ENCODE measurements around the gene SYCP2L.
"Not testable (repeated sequence)": the region's sequence is repeated elsewhere in the genome, so short reads cannot be mapped to it uniquely, and the experiment has no call there.

Gene SYCP2L

DNA sequence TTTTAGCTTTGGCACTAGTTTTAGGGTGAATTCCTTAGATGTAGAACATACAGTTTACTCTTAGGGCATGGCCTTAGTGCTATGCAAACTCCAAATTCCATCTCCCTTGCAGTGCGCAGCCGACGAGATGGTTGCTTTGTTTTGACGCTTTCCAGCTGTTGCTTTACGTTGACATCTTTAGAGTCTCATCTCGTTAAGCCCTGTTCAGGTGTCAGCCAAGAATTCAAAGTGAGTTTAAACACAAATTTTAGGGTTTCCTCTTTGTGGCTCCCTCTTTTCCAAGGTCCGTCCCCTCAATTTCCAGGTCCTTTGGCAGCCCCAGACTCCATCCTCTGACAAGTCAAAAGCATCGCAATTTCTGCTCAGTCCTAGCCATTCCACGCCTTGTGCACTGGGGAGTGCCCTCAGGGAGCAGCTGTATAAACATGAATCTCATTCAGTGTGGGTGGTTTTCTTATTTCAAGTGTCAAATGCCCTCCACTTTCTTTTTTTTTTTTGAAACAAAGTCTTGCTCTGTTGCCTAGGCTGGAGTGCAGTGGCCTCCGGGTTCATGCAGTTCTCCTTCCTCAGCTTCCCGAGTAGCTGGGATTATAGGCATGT lies 34.4 kb upstream of the SYCP2L start:
- Histone ChIP-seq H2AFZ (ENCODE audit: insufficient read depth, low read length, poor library complexity) (no peak overlapping the region), H3K9ac (ENCODE audit: low read length) (no peak overlapping the region), H3K4me3 (ENCODE audit: low read depth, low read length) (no peak overlapping the region), H2BK12ac (ENCODE audit: low read length) (no peak overlapping the region), H4K12ac (ENCODE audit: low read depth, low read length) (no peak overlapping the region), H3K79me1 (ENCODE audit: low read length) (no peaks in the 10 kb centered on the region), H3K14ac (ENCODE audit: low read length) (no peak overlapping the region), H4K8ac (ENCODE audit: low read depth, low read length) (no peak overlapping the region), H2BK5ac (ENCODE audit: low read depth, low read length, poor library complexity) (no peak overlapping the region), H2BK120ac (ENCODE audit: insufficient read depth, low read length, poor library complexity) (no peak overlapping the region), H2AK5ac (ENCODE audit: low read length) (no peak overlapping the region), H3K79me2 (ENCODE audit: control insufficient read depth, insufficient read depth, low read length, poor library complexity) (no peaks in the 10 kb centered on the region), H3K4me1 (ENCODE audit: control insufficient read depth in 1 of 2, insufficient read depth in 2 of 2, low read length in 2 of 2) (peaks cover 0 to 3% of the 10 kb centered on the region in 2 experiments), H3K9me3 (ENCODE audit: insufficient read depth, low read depth, low read length) (peaks cover 4% of the 10 kb centered on the region), H3K36me3 (ENCODE audit: control insufficient read depth in 1 of 2, insufficient read depth in 2 of 2, low read length in 2 of 2) (no peaks in the 10 kb centered on the region), H3K27ac (ENCODE audit: low read depth, low read length) (no peak overlapping the region), H3K23ac (ENCODE audit: low read length) (no peak overlapping the region), H3K4ac (ENCODE audit: low read depth, low read length) (no peak overlapping the region), H3K4me2 (ENCODE audit: low read length) (no peak overlapping the region), H4K91ac (ENCODE audit: low read depth, low read length) (no peak overlapping the region), H3K27me3 (ENCODE audit: insufficient read depth, low read length) (no peaks in the 10 kb centered on the region), H3K18ac (ENCODE audit: low read length) (no peak overlapping the region)
- DNase-seq = no peak
- WGBS (ENCODE audit: extremely low coverage, insufficient coverage, insufficient read length) = no CpG with 5 or more reads among the region's 11 CpGs

GRCh38 chr6:10853849-10854300 lies 33.0 kb upstream of the SYCP2L start:
- not testable (repeated sequence) for H3K4me1 ChIP-seq (ENCODE audit: control insufficient read depth in 1 of 2, insufficient read depth in 2 of 2, low read length in 2 of 2); DNase-seq; H3K4me2 ChIP-seq (ENCODE audit: low read length); H2AFZ ChIP-seq (ENCODE audit: insufficient read depth, low read length, poor library complexity); H2BK120ac ChIP-seq (ENCODE audit: insufficient read depth, low read length, poor library complexity); H4K12ac ChIP-seq (ENCODE audit: low read depth, low read length); H3K79me1 ChIP-seq (ENCODE audit: low read length); H3K9me3 ChIP-seq (ENCODE audit: insufficient read depth, low read depth, low read length); H4K91ac ChIP-seq (ENCODE audit: low read depth, low read length); H3K27me3 ChIP-seq (ENCODE audit: insufficient read depth, low read length); H3K9ac ChIP-seq (ENCODE audit: low read length); H2BK5ac ChIP-seq (ENCODE audit: low read depth, low read length, poor library complexity); H3K27ac ChIP-seq (ENCODE audit: low read depth, low read length); H4K8ac ChIP-seq (ENCODE audit: low read depth, low read length); H2BK12ac ChIP-seq (ENCODE audit: low read length); H3K79me2 ChIP-seq (ENCODE audit: control insufficient read depth, insufficient read depth, low read length, poor library complexity); H3K18ac ChIP-seq (ENCODE audit: low read length); H3K23ac ChIP-seq (ENCODE audit: low read length); H3K4me3 ChIP-seq (ENCODE audit: low read depth, low read length); H2AK5ac ChIP-seq (ENCODE audit: low read length); H3K36me3 ChIP-seq (ENCODE audit: control insufficient read depth in 1 of 2, insufficient read depth in 2 of 2, low read length in 2 of 2); H3K4ac ChIP-seq (ENCODE audit: low read depth, low read length); H3K14ac ChIP-seq (ENCODE audit: low read length)
- WGBS (ENCODE audit: extremely low coverage, insufficient coverage, insufficient read length) = no CpG with 5 or more reads among the region's 6 CpGs

DNA sequence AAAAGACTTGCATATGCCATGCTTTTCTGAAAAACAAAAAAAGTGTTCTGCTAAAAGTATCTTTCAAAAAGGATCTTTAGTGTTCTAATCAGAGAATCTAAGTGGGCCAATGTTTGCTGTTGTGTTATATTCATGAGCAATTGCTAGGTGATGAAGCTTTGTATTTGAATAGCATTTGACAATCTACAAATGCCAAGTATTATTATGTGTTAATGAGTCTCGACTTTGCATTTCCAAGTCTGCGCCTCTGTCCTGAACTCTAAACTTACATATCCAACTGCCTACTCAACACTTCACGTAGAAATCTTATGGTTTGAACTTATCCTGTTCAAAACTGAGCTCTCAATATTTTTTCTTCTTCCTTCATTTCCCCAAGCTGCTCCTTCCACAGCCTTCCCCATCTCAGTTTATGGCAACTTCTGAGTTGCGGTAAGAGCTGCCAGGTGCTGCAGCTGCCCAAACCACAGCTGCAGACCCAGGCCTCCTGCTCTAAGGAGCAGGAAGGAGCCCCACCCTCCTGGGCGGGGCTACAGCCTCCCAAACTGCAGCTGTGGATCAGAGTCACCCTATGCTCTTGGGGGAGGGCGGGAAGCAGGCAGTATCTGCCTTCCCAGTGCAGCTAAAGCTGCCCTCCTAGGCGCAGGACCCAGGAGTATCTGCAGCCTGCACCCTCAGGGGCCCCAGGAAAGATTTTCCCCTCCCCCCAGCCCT lies 31.8 kb upstream of the SYCP2L start:
- Histone ChIP-seq H4K12ac (ENCODE audit: low read depth, low read length) (no peak overlapping the region), H3K4me3 (ENCODE audit: low read depth, low read length) (no peak overlapping the region), H3K4ac (ENCODE audit: low read depth, low read length) (no peak overlapping the region), H2AFZ (ENCODE audit: insufficient read depth, low read length, poor library complexity) (no peak overlapping the region), H3K4me1 (ENCODE audit: control insufficient read depth in 1 of 2, insufficient read depth in 2 of 2, low read length in 2 of 2) (peaks cover 0 to 3% of the 10 kb centered on the region in 2 experiments), H2BK120ac (ENCODE audit: insufficient read depth, low read length, poor library complexity) (no peak overlapping the region), H2BK12ac (ENCODE audit: low read length) (no peak overlapping the region), H4K8ac (ENCODE audit: low read depth, low read length) (no peak overlapping the region), H3K18ac (ENCODE audit: low read length) (no peak overlapping the region), H3K14ac (ENCODE audit: low read length) (no peak overlapping the region), H3K79me1 (ENCODE audit: low read length) (no peaks in the 10 kb centered on the region), H2AK5ac (ENCODE audit: low read length) (no peak overlapping the region), H3K27me3 (ENCODE audit: insufficient read depth, low read length) (no peaks in the 10 kb centered on the region), H4K91ac (ENCODE audit: low read depth, low read length) (no peak overlapping the region), H3K4me2 (ENCODE audit: low read length) (no peak overlapping the region), H3K23ac (ENCODE audit: low read length) (no peak overlapping the region), H3K9me3 (ENCODE audit: insufficient read depth, low read depth, low read length) (peaks cover 4% of the 10 kb centered on the region), H3K9ac (ENCODE audit: low read length) (no peak overlapping the region), H2BK5ac (ENCODE audit: low read depth, low read length, poor library complexity) (no peak overlapping the region), H3K36me3 (ENCODE audit: control insufficient read depth in 1 of 2, insufficient read depth in 2 of 2, low read length in 2 of 2) (no peaks in the 10 kb centered on the region), H3K27ac (ENCODE audit: low read depth, low read length) (no peak overlapping the region), H3K79me2 (ENCODE audit: control insufficient read depth, insufficient read depth, low read length, poor library complexity) (no peaks in the 10 kb centered on the region)
- WGBS (ENCODE audit: extremely low coverage, insufficient coverage, insufficient read length) = no CpG with 5 or more reads among the region's 7 CpGs
- no peak for DNase-seq

DNA sequence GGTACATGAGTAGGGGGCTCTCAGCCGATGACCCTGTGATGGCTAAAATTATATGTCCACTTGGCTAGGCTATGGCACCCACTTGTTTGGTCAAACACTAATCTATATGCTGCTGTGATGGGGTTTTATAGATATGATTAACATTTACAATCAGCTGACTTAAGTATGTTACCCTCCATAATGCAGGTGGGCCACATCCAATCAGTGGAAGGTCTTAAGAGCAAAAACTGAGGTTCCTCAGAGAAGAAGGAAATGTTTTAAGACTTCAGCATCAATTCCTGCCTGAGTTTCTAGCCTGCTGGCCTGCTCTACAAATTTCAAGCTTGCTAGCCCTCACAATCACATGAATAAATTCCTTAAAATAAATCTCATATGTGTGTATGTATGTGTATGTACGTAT lies 29.6 kb upstream of the SYCP2L start:
- no peak overlapping the region for H4K8ac ChIP-seq (ENCODE audit: low read depth, low read length)
- H3K4ac ChIP-seq (ENCODE audit: low read depth, low read length) = no peak overlapping the region
- no peak overlapping the region for H3K9ac ChIP-seq (ENCODE audit: low read length)
- H4K12ac ChIP-seq (ENCODE audit: low read depth, low read length) = no peak overlapping the region
- H3K4me2 ChIP-seq (ENCODE audit: low read length) = no peak overlapping the region
- no peaks in the 10 kb centered on the region for H3K79me1 ChIP-seq (ENCODE audit: low read length)
- no peak overlapping the region for H2AFZ ChIP-seq (ENCODE audit: insufficient read depth, low read length, poor library complexity)
- H3K18ac ChIP-seq (ENCODE audit: low read length) = no peak overlapping the region
- H3K27me3 ChIP-seq (ENCODE audit: insufficient read depth, low read length) = no peaks in the 10 kb centered on the region
- H2BK12ac ChIP-seq (ENCODE audit: low read length) = no peak overlapping the region
- H3K9me3 ChIP-seq (ENCODE audit: insufficient read depth, low read depth, low read length) = peaks cover 2% of the 10 kb centered on the region
- H3K23ac ChIP-seq (ENCODE audit: low read length) = no peak overlapping the region
- no peak overlapping the region for H3K4me3 ChIP-seq (ENCODE audit: low read depth, low read length)
- H2AK5ac ChIP-seq (ENCODE audit: low read length) = no peak overlapping the region
- no peaks in the 10 kb centered on the region for H3K36me3 ChIP-seq (ENCODE audit: control insufficient read depth in 1 of 2, insufficient read depth in 2 of 2, low read length in 2 of 2)
- no CpG with 5 or more reads among the region's 2 CpGs for WGBS (ENCODE audit: extremely low coverage, insufficient coverage, insufficient read length)
- no peak overlapping the region for H3K14ac ChIP-seq (ENCODE audit: low read length)
- no peak overlapping the region for H4K91ac ChIP-seq (ENCODE audit: low read depth, low read length)
- no peaks in the 10 kb centered on the region for H3K4me1 ChIP-seq (ENCODE audit: control insufficient read depth in 1 of 2, insufficient read depth in 2 of 2, low read length in 2 of 2)
- no peak for DNase-seq
- no peak overlapping the region for H2BK120ac ChIP-seq (ENCODE audit: insufficient read depth, low read length, poor library complexity)
- no peak overlapping the region for H3K27ac ChIP-seq (ENCODE audit: low read depth, low read length)
- H2BK5ac ChIP-seq (ENCODE audit: low read depth, low read length, poor library complexity) = no peak overlapping the region
- no peaks in the 10 kb centered on the region for H3K79me2 ChIP-seq (ENCODE audit: control insufficient read depth, insufficient read depth, low read length, poor library complexity)

Data from trophoblast cell (in vitro differentiated cells and primary cell).